AG20443 (cell line): ENCODE results near the gene ADAMTSL4.
"Not testable (repeated sequence)": the region's sequence is repeated elsewhere in the genome, so short reads cannot be mapped to it uniquely, and the experiment has no call there.

ENCODE experiments used
- DNase-seq: peaks from one replicate; pipeline ENCODE4 v3.0.0; 2012; ENCODE audit warnings: low spot score, mixed read lengths

The ADAMTSL4 gene

GRCh38 chr1:150567341-150567716 lies 18.1 kb downstream of the ADAMTSL4 start:
- DNase-seq: no peak

GRCh38 chr1:150567717-150568593 lies 18.7 kb downstream of the ADAMTSL4 start:
- peak; percentile 87 for DNase-seq

- no peak for DNase-seq
Measured at GRCh38 chr1:150568594-150568966, 19.4 kb downstream of the ADAMTSL4 start.

GRCh38 chr1:150572918-150573647 lies 23.9 kb downstream of the ADAMTSL4 start:
- no peak for DNase-seq

GRCh38 chr1:150573648-150574071 lies 24.5 kb downstream of the ADAMTSL4 start:
- not testable (repeated sequence) for DNase-seq

GRCh38 chr1:150574260-150575071 lies 25.3 kb downstream of the ADAMTSL4 start:
- DNase-seq: no peak

GRCh38 chr1:150575072-150575489 lies 25.9 kb downstream of the ADAMTSL4 start:
- no peak for DNase-seq

- no peak for DNase-seq
Measured at GRCh38 chr1:150575518-150576366, 26.5 kb downstream of the ADAMTSL4 start.

- no peak for DNase-seq
Measured at GRCh38 chr1:150576367-150576711, 27.1 kb downstream of the ADAMTSL4 start.

GRCh38 chr1:150576794-150577556 lies 27.8 kb downstream of the ADAMTSL4 start:
- DNase-seq: no peak

GRCh38 chr1:150577557-150578271 lies 28.5 kb downstream of the ADAMTSL4 start:
- no peak for DNase-seq

GRCh38 chr1:150578272-150579109 lies 29.3 kb downstream of the ADAMTSL4 start:
- peak; percentile 55 for DNase-seq

- DNase-seq: peak; percentile 95
Measured at GRCh38 chr1:150579110-150579944, 30.1 kb downstream of the ADAMTSL4 start, which contains the start of gene MCL1. Gene MCL1 (minus strand): TSS chr1:150579610. CDS start chr1:150579530, 80 bp downstream.

GRCh38 chr1:150579945-150580642 lies 30.9 kb downstream of the ADAMTSL4 start:
- DNase-seq: no peak

- not testable (repeated sequence) for DNase-seq
Measured at GRCh38 chr1:150580966-150581365, 31.8 kb downstream of the ADAMTSL4 start.

GRCh38 chr1:150581437-150581836 lies 32.2 kb downstream of the ADAMTSL4 start:
- not testable (repeated sequence) for DNase-seq

GRCh38 chr1:150581962-150582361 lies 32.8 kb downstream of the ADAMTSL4 start:
- not testable (repeated sequence) for DNase-seq
